Dedifferentiated amniotic fluid mesenchymal stem cell (primary cell): Measurements from ENCODE around the gene LILRB3.
"Not testable (repeated sequence)": the region's sequence is repeated elsewhere in the genome, so short reads cannot be mapped to it uniquely, and the experiment has no call there.

Experiments
- DNase-seq: peaks from one replicate; pipeline ENCODE4 v3.0.0-alpha.2; 2016; ENCODE audit errors: extremely low spot score

The LILRB3 gene

DNA sequence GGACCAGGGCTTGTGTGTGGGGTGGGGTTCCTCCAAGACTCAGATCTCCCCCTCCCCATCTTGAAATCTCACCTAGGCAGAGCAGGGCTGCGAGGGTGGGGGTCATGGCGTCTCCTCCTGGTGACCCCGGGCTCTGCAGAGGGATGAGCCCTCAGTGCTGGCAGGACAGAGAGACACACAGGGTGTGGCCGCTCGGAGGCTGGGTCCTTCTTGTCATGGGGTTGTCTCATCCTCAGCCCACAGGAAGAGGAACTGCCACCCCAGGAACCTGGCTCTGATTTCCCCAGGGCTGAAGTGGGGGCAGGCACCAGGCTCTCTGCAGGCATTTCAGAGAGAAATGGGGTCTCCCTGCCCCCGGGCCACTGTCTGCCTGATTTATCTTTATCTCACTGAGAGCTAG lies 19.8 kb upstream of the LILRB3 start, which contains the start of gene LILRA6:
LILRA6 (minus strand) TSS at position 145 of the 400 bp plus-strand sequence.
- DNase-seq = not testable (repeated sequence)

DNA sequence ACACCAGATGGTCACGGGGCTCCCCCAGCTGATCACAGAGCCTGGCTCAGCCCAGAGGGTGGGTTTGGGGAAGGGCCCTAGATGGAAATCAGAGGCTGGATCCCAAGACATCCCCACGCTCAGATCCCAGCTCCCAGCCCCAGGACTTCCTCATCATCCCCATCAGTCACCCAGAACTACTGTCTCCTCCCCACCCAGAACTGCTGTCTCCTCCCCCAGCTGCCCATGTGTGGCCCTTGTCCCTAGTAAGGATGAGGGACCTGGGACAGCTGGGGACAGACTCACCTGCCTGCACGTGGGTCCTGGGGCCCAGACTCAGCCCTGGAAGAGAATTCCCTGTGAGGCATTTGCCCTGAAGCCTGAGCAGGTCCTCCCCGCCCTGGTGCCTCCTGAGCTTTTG lies 19.4 kb upstream of the LILRB3 start:
- DNase-seq = not testable (repeated sequence)

DNA sequence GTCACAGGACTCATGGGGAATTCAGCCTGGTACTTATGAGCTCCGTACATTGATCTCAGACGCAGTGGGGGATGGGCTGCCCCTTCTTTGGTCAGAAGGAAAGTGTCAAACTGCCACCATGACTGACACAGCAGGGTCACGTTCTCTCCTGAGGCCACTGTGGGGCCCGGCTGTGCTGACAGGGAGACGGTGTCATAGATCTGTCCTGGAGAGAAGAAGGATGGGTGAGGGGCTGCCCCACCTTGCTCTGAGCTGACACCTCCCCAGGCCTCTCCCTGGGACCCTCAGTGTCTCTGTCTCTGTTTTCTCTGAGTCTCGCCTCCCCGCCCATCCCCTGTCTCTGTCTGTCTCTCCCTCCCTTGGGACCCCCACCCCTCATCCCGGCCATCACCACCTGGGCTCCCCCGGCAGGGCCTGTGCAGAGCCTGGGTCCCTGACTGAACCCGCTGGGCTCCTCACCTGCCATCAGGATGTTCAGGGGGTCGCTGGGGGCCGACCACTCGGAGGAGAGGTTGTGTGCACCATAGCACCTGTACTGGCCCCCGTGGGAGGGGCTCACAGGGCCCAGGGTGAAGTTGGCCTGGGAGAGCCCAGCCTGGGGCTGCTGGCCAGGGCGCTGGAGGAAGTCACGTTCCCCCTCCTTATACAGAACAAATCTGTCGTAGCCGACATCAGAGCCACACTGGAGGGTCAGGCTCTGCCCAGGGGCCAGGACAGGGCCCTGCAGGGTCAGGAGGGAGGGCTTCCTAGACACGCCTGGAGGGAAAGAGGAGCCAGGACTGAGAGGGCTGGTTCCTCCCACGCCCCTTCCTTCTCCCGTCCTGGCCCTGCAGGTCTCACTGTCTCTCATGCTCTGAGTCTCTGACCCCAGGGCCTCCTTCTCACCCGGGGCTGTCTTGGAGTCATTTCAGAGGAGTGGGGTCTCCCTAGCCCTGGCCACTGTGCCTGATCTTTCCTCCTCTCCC lies 17.8 kb upstream of the LILRB3 start:
- not testable (repeated sequence) for DNase-seq

DNA sequence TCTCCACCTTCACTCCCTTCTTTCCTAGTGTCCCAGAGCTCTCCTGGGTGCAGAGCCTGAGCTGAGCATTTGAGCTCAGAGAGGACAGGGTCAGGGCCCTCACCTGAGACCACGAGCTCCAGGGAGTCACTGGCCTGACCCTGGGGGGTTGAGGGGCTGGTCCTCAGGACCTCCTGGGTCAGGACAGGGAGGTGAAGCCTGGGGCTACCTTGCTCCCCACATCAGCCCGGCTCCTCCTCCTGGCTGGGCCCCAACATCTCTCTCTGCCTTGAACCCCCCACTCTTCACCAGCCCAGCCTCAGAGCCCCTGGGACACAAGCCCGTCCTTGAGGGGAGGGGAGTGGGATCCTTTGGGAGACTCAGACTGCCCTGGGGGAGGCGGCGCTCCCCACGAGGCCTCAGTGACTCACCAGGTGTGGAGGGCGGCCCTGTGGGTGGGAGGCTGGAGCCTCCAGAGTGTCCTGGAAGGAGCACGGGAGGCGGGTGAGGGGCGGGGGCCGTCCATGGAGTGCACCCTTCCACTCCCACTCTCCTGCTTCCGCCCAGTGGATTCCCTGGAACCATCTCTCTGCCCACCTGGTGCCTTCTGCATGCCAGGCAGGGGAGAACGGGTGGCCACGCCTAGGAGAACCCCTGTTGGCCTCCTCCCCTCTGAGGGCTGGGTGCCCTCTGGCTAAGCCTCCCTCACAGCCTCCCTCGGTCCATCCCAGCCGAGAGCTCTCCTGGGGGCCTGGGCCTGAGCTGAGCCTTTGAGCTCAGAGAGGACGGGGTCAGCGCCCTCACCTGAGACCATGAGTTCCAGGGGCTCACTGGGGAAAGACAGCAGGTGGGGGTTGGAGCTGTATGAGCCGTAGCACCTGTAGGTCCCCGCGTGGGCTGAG lies 16.9 kb upstream of the LILRB3 start:
- not testable (repeated sequence) for DNase-seq

DNA sequence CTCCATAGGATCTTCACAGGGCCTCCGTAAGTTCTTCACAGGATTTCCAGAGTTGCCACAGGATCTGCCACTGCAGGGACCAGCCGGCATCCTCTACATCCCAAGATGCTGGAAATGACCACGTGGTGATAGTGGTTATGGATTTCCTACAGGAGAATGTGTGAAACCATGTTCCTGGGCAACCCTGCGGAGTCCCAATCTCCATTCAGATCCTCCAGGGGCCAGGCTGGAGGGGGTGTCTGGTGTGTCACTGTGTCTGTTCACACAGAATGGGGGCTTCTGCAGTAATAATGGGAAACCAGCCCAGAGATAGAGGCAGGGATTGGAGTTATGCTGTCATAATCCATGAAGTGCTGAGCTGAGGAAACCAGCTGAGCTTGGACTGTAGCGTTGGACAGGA lies 11.1 kb upstream of the LILRB3 start:
- DNase-seq = peak; percentile 13

DNA sequence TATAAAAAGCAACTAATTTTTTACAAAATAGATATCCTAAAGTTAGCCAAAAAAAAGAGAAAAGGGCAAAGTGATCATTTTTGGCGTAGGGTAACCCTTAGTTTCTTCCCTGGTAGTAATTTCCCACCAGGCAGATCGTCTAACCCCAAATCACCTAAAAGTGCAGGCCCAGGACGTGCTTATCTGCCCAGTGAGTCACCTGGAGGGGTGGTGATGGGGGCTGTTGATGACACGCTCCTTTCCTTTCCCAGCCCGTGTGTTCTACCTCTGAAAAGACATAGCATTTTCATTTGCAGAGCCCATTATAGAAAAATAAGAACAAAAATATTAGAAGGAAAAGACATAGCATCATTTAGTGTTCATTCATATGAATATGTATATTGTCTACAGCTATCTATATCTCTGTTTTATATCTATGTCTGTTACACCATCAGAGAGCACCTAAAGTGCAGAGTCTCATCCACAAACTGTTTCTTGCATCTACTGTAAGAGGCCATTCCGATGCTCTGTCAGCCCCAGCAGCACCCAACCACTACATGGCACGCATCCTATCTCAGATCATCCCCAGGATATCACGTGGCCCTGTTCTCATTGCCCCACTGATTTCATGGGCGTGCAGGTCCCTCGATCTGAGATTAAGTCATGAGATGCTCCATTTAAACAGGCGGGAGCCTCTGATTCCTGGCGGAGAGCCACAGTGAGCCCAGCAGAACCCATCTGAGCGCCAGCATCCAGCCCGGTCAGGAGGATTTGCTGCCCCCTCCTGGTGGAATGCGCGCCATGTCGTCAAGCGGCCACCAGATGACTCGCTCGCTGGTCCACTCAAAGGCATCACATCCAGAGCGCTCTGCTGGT lies 8.5 kb upstream of the LILRB3 start:
- peak; percentile 73 for DNase-seq

DNA sequence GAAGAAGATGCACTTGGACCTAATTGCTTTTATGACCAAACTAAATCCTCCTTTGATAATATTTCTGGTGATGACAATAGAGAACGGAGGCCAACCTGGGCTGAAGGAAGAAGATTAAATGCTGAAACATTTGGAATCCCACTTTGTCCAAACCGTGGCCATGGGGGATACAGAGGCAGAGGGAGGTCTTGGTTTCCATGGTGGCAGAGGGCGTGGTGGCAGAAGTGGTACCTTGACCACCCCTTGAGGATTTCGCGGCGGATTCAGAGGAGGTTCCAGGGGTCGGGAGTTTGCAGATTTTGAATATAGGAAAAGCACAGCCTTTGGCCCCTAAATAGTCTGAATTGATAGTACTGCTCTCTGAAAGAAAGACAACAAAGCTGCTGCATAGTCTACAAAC lies 7.2 kb upstream of the LILRB3 start:
- peak; percentile 11 for DNase-seq

DNA sequence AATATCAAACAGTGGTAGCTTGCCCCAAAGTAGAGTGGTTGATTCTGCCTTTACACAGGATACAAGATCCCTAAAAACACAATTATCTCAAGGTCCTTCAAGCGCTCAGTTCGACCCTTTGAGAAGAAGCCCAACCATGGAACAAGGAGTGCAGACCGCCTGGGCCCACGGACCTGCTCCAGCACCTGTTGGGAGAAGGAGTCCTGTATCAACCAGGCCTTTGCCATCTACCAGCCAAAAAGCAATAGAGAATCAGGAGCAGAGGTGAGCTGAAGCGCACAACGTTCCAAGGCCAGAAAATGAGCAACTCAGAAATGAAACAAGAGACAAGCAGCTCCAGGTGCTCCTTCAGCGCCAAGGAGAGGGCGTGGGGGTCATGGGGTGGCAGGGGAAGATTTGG lies 6.3 kb upstream of the LILRB3 start:
- DNase-seq = peak; percentile 14

DNA sequence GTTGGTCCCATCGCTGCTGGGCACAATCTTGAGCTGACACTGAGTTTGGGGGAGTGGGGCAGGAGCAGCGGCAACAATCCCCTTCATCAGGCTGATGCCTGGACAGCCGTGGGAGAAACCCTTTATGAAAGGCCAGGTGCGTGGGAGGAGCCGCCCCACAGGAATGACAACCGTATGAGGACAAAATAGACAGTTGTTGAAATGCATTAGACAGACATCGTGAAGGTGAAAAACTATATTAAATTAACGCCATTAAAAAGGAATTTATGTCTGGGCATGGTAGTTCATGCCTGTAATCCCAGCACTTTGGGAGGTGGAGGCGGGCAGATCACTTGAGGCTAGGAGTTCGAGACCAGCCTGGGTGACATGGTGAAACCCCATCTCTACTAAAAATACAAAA lies 1.8 kb upstream of the LILRB3 start:
- DNase-seq = peak; percentile 4

DNA sequence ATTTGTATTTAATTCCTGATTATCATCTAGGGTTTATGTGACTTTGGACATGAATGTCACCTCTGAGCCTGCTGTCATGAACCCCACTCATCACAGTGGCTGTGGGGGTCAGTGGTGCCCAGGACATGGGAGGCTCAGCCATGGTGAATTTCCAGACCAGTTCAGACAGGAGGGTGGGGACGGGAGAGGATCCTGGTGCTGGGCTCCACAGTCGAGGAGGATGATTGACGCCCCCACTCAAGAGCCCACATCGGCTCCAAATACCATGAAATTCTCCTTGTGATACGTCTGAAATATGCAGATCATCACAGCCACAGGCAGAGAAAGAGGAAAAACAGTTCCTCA lies 1.1 kb upstream of the LILRB3 start:
- DNase-seq = peak; percentile 9

DNA sequence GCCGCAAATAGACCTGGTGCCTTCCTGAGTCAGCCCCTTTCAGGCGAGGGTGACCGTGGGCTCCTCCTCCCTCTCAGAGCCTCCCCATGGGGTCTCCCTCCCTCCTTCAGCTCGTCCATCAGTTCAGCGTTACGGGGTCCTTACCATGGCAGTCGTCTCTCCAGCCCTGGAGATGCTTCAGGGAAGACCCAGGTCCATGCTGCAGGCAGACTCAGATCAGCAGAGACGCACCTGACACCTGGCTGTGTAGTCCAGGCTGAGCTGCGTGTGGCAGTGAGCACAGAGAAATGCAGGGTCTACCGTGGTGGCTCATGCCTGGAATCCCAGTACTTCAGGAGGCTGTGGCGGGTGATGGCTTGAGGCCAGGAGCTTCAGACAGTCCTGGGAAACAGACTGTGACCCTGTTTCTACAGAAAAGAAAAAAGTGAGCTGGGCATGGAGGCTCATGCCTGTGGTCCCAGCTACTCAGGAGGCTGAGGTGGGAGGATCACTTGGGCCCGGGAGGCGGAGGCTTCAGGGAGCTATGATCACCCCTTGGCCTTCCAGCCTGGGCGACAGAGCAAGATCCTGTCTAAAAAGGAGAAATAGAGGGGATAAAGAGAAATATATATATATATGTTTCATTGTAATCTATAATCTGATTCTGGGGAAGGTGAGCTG lies 600 bp upstream of the LILRB3 start:
- peak; percentile 11 for DNase-seq

DNA sequence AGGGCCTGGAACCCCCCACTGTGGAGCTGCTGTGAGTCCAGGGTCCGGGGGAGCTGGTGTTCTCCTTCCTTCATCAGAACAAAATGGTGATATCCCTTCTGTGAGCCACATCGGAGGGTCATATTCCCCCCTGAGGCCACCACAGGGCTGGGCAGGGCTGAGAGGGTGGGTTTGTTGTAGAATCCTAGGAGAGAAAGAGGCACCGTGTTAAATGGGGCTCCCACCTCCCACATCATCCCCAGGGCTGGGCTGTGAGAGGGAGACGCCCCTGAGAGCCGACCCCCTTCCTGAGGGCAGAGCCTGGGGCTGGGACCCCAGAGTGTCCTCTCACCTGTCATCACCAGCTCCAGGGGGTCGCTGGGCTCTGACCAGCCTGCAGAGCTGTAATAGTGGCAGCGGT lies 860 bp downstream of the LILRB3 start:
- DNase-seq = peak; percentile 7

DNA sequence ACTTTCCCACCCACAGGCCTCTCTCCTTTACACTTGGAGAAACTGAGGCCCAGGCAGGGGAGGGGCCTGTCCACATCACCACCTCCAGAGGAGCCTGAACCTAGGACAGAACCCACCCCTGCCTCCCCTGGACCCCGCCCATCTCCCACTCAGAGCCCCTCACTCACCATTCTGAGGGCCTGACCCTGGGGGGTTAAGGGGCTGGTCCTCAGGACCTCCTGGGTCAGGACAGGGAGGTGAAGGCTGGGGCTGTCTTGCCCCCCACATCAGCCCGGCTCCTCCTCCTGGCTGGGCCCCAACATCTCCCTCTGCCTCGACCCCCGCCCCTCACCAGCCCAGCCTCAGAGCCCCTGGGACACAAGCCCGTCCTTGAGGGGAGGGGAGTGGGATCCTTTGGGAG lies 3.1 kb downstream of the LILRB3 start:
- DNase-seq = not testable (repeated sequence)

DNA sequence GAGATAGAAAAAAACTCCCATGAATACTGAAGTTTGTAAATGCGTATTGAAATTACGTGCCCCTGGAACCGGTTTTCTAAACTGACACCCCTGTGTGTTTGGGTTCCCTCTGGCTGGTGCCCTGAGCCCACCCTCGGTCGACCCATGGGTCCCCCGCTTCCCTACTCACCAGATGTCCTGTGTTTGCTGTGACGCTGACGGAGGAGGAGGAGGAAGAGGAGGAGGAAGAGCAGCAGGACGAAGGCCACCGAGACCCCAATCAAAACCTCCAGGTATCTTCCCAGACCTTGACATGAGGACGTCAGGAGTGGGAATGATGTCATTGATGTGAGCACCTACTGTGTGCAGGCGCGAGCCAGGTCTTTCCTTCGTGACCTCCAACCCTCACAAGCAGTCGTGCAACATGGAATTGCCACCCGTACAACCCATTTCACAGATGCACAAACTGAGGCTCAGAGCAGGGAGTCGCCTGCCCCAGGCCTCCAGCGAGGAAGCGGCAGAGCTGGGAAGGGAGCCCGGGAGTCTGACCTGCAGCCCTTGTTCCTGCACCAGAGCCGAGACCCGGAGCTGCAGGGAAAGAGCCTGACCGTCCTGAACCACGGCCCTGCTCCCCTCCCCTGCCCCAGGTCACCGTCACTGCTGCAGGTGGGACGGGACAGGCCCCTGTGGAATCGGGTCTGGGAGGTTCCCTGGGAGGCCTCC lies 3.7 kb downstream of the LILRB3 start:
- peak; percentile 9 for DNase-seq

DNA sequence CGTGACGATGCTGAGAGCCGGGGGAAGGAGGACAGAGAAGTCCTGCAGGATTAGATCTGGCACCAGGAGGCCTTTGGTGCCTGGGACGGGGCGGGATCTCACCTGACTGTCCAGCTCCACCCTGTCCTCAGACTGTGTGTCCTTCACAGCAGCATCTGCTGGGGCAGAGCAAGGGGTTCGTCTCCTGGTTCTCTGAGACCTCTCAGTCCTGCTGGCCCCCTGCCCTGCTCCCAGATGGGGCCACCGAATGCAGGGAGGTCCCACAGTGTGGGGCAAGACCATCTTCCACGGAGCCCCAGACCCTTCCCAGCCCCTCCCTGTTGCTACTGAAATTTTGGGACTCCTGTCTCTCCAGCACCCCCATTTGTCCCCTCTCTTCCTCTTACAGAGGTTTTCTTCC lies 4.5 kb downstream of the LILRB3 start:
- peak; percentile 1 for DNase-seq

DNA sequence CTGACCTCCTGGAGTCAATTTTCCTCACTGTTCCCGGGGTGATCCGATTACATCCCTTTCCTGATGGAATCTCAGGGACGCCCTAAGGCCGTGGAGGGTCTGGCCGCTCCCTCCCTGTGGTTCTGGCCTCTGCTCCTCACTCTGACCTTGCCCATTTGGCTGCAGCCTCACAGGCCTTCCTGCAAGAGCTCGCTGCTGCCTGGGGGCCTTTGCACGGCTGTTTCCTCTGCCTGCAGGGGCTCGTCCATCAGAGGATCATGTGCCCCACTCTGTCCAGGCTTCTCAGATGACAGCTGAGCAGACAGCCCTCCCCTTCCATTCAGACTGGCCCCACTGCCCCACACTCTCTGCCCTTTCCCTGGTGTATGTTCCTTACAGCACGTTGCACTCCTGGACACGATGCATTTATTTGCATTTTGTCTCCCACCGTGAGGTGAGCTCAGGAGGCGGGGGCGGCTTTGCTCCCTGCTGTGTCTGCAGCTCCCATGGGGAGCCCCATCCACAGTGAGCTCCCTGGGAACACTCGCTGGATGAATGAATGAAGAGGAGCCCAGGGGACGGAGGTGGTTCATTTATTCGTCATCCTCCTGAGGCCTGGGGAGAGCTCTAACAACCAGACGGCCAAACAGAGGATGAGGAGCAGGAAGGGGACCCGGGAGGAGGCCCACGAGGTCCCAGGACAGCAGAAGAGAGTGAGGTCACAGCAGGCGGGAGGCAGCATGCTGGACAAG lies 5.1 kb downstream of the LILRB3 start:
- not testable (repeated sequence) for DNase-seq

DNA sequence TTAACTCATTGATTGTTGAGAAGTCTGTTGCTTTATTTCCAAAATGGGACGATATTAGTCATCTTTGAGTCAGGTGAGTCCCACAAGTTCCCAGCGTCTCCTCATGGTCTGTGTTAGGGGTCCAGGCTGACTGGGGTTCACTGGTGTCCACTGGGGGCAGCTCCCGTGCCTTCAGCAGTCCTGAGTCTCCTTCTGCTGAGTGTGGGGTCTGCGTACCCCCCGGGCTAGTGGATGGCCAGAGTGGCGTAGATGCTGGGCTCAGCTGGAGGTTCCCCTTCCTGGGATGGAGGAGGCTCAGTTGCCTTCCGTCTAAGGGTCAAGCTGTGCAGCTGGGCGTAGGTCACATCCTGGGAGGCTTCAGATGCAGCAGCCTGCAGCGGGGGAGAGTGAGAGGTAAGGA lies 5.9 kb downstream of the LILRB3 start:
- peak; percentile 6 for DNase-seq

DNA sequence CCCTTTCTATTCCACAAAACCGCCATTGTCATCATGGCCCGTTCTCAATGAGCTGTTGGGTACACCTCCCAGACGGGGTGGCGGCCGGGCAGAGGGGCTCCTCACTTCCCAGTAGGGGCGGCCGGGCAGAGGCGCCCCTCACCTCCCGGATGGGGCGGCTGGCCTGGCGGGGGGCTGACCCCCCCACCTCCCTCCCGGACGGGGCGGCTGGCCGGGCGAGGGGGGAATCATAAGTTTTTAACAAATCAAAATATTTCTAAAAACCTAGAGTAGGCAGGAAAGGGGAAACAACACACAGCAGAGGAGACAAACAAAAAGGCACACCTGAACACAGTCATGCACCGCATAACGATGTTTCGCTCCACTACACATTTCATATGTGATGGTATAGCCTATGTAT lies 8.1 kb downstream of the LILRB3 start:
- DNase-seq = not testable (repeated sequence)

DNA sequence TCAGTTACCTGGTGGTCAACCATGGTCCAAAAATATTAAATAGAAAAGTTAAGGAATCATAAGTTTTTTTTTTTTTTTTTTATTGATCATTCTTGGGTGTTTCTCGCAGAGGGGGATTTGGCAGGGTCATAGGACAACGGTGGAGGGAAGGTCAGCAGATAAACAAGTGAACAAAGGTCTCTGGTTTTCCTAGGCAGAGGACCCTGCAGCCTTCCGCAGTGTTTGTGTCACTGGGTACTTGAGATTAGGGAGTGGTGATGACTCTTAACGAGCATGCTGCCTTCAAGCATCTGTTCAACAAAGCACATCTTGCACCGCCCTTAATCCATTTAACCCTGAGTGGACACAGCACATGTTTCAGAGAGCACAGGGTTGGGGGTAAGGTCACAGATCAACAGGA lies 8.6 kb downstream of the LILRB3 start:
- not testable (repeated sequence) for DNase-seq

DNA sequence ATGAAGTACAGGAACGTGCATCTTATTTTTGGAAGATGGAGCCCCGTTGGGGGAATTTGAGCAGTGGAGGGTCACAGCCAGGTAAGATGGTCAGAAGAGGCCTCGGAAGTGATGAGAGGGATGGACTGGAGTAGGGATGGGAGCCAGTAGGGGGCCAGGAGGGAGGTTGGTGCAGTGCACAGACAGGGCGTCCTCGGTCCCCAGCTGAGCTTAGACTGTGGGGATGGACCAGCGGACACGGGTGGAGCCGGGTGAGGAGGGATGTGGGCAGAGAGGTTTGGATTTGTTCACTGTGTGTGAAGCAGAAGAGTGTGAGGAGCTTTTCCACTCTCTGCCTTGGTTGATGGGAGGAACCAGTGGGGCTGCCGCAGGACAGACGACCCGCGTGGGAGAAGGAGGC lies 11.6 kb downstream of the LILRB3 start:
- no peak for DNase-seq
